K562 (cell line): ENCODE measurements around the gene PRMT7. TPM values are rescaled to one million over a fixed set of nuclear protein-coding genes. Genes with fewer than 3 reads are reported as not detected.

Experiments
- ATAC-seq: fragments of 200-7000 bp; cut with Tn5 transposase; 3 replicates; pipeline ENCODE4 v1.9.1; 2020; ENCODE audit warnings: moderate library complexity
- BruUV-seq: library from RNA; stranded (reverse); fragments of 400-500 nt; replicated peaks from 2 replicates; lab custom pipeline; 2021; lab: Mats Ljungman, UMichigan
- CTCF ChIA-PET: fragments of 300-600 bp; formaldehyde crosslinking; extraction: SDS; loops from one replicate; lab custom pipeline; 2021; ENCODE audit warnings: low intra/inter-chr PET ratio; lab: Yijun Ruan, JAX
- POLR2A ChIA-PET: fragments of 300-600, 350-650 bp; sonication (Branson Sonifier 250); formaldehyde crosslinking; extraction: SDS; loops from one replicate; lab custom pipeline; 2021; ENCODE audit warnings: antibody characterized with exemption, inconsistent platforms; lab: Yijun Ruan, JAX
- DNase-seq, 4 experiments: peaks; one replicate each; pipeline versions ENCODE4 v3.0.0 to v3.0.0-alpha.2; 2011 to 2018; ENCODE audit warnings: low spot score in 3 of 4, mixed read lengths in 3 of 4; ENCODE audit errors: extremely low read depth in 1 of 4
- FAIRE-seq: peaks from 2 replicates; lab custom pipeline; 2011; peaks lifted over from hg19 to GRCh38; lab: Jason Lieb, UNC
- H2AFZ ChIP-seq: 2 replicates; pipeline ENCODE4 v1.6.0; 2011; ENCODE audit warnings: low read depth, low read length, control low read depth, inconsistent platforms
- H3K27ac ChIP-seq: fragments of 200-600 bp; 3 replicates; pipeline ENCODE4 v1.8.0; 2011; ENCODE audit warnings: low read depth, mild to moderate bottlenecking, control low read depth, inconsistent platforms, low read length, moderate library complexity, mixed read lengths; ENCODE audit errors: extremely low read depth
- H3K27me3 ChIP-seq, 2 experiments: fragments of 300-600 bp in 1 of 2; 2 replicates in 1 of 2; 3 replicates in 1 of 2; pipeline versions ENCODE4 v1.6.0 to v1.8.0; 2011; ENCODE audit warnings: inconsistent platforms in 2 of 2, low read length in 2 of 2, mild to moderate bottlenecking in 1 of 2, mixed read lengths in 1 of 2, moderate library complexity in 1 of 2; ENCODE audit not compliant: control insufficient read depth in 2 of 2, insufficient read depth in 2 of 2
- H3K36me3 ChIP-seq: fragments of 300-600 bp; 3 replicates; pipeline ENCODE4 v1.8.0; 2011; ENCODE audit warnings: mild to moderate bottlenecking, low read length, inconsistent platforms; ENCODE audit not compliant: control insufficient read depth, insufficient read depth
- H3K4me1 ChIP-seq, 2 experiments: fragments of 200-600 bp in 1 of 2; replicated peaks in 1 of 2; 2 replicates in 1 of 2; 3 replicates in 1 of 2; pipeline versions ENCODE4 v1.5.1 to v1.8.0; 2011; ENCODE audit warnings: inconsistent platforms in 2 of 2, low read length in 2 of 2, mild to moderate bottlenecking in 1 of 2, mixed read lengths in 1 of 2, moderate library complexity in 1 of 2; ENCODE audit not compliant: control insufficient read depth in 2 of 2, insufficient read depth in 2 of 2
- H3K4me2 ChIP-seq: 2 replicates; pipeline ENCODE4 v1.6.1; 2011; ENCODE audit warnings: low read length, control low read depth, inconsistent platforms, mixed read lengths; ENCODE audit not compliant: insufficient read depth
- H3K4me3 ChIP-seq: fragments of 200-600 bp; sonication (generic), shearing (Covaris generic); 2 replicates; pipeline ENCODE4 v1.5.1; 2016; ENCODE audit warnings: control low read depth, inconsistent platforms
- H3K79me2 ChIP-seq: fragments of 200-600 bp; 3 replicates; pipeline ENCODE4 v1.8.0; 2011; ENCODE audit warnings: low read length, inconsistent platforms; ENCODE audit not compliant: control insufficient read depth, insufficient read depth
- H3K9ac ChIP-seq, 2 experiments: 2 replicates each; pipeline versions ENCODE4 v1.6.0 to v1.6.1; 2011; ENCODE audit warnings: low read depth in 2 of 2, low read length in 2 of 2, control low read depth in 1 of 2, inconsistent platforms in 1 of 2, mild to moderate bottlenecking in 1 of 2, mixed read lengths in 1 of 2; ENCODE audit not compliant: insufficient read depth in 1 of 2
- H3K9me1 ChIP-seq: one replicate; pipeline ENCODE4 v1.6.0; 2011; ENCODE audit warnings: inconsistent platforms, mild to moderate bottlenecking, low read length, moderate library complexity; ENCODE audit not compliant: control insufficient read depth, insufficient read depth
- H3K9me3 ChIP-seq: replicated peaks from 2 replicates; pipeline ENCODE4 v1.5.1; 2011; ENCODE audit warnings: low read depth, low read length, inconsistent platforms; ENCODE audit not compliant: control insufficient read depth, insufficient read depth
- H4K20me1 ChIP-seq: replicated peaks from 2 replicates; pipeline ENCODE4 v1.6.1; 2011; ENCODE audit warnings: low read length, inconsistent platforms, mixed read lengths; ENCODE audit not compliant: control insufficient read depth, insufficient read depth
- ETV5 ChIP-seq: sonication (generic); formaldehyde crosslinking; IDR thresholded peaks from 2 replicates; pipeline ENCODE4 v1.4.0; 2020; ENCODE audit warnings: low read depth, mild to moderate bottlenecking, missing genetic modification reagents
- IRF2 ChIP-seq: sonication (generic); formaldehyde crosslinking; IDR thresholded peaks from 2 replicates; pipeline ENCODE4 v1.8.1; 2022; ENCODE audit warnings: mild to moderate bottlenecking, missing genetic modification reagents
- PTBP1 ChIP-seq: fragments of 200-400 bp; formaldehyde crosslinking; IDR thresholded peaks from 2 replicates; pipeline ENCODE4 v1.6.1; 2017; ENCODE audit warnings: low read depth, low read length
- SRSF9 ChIP-seq: fragments of 200-400 bp; formaldehyde crosslinking; IDR thresholded peaks from 2 replicates; pipeline ENCODE4 v1.6.1; 2017; ENCODE audit warnings: low read depth, low read length, borderline replicate concordance
- ZBTB1 ChIP-seq: sonication (generic); formaldehyde crosslinking; IDR thresholded peaks from 2 replicates; pipeline ENCODE4 v1.8.1; 2023; ENCODE audit warnings: missing genetic modification reagents, low read depth, mild to moderate bottlenecking, borderline replicate concordance
- ZNF224 ChIP-seq: sonication (generic); formaldehyde crosslinking; IDR thresholded peaks from 2 replicates; pipeline ENCODE4 v1.8.0; 2022; ENCODE audit warnings: mild to moderate bottlenecking, missing genetic modification reagents
- ZNF41 ChIP-seq: fragments of 250-450 bp; sonication (Bioruptor Pico); conservative IDR thresholded peaks from 2 replicates; pipeline ENCODE4 v1.4.0; 2020; ENCODE audit warnings: mild to moderate bottlenecking
- ZNF785 ChIP-seq: fragments of 250-450 bp; sonication (Bioruptor Pico); IDR thresholded peaks from 2 replicates; pipeline ENCODE4 v1.4.0; 2020; ENCODE audit warnings: mild to moderate bottlenecking
- WGBS: fragments of 100-300 bp; shearing (Covaris generic); methylation state at CpG from one replicate; pipeline ENCODE4 v1.1.6; 2016; ENCODE audit warnings: low coverage, mixed read lengths; ENCODE audit not compliant: insufficient coverage; ENCODE audit errors: missing lambda C conversion rate; 5-methylcytosine and 5-hydroxymethylcytosine counted together
- in situ Hi-C: fragments of 300-500 bp; cut with MboI; formaldehyde crosslinking; loops from 4 replicates; pipeline ENCODE4 v1.15.0; 2018; ENCODE audit warnings: inconsistent platforms, mixed read lengths
- intact Hi-C: fragments of 100-400 bp; cut with micrococcal nuclease; formaldehyde crosslinking; loops from 2 replicates; pipeline ENCODE4 v1.14.2; 2022
- polyA plus RNA-seq, 8 experiments: library from polyadenylated mRNA; depleted of rRNA in 4 of 8; stranded (reverse) in 5 of 8; unstranded in 3 of 8; fragments of >200 nt; fragmentation: Nextera tagmentation in 2 of 8; fragmentation: Illumina TruSeq in 1 of 8; extraction: Ambion mirVana in 2 of 8; extraction: Trizol in 1 of 8; gene quantifications; 2 replicates each; pipeline versions ENCODE4 v1.2.1 to v1.2.3, GENCODE V29; 2011 to 2014; ENCODE audit warnings: inconsistent platforms in 1 of 8, missing spikeins in 1 of 8
- total RNA-seq, 7 experiments: library from RNA; depleted of rRNA in 6 of 7; stranded (reverse); fragments of >200 nt in 6 of 7; fragmentation: Illumina TruSeq in 2 of 7; extraction: Trizol in 2 of 7; gene quantifications; 2 replicates each; pipeline versions ENCODE4 v1.2.1 to v1.2.3, GENCODE V29; 2011 to 2021; ENCODE audit warnings: low replicate concordance in 1 of 7
- TF ChIP-seq, protein P1 (sequence below): fragments of 450-650 bp; IDR thresholded peaks from 2 replicates; pipeline ENCODE4 v1.7.0; 2016; ENCODE audit warnings: borderline replicate concordance

PRMT7 gene
- total and polyA plus RNA-seq, 9 of the 15 experiments (the other 6 are each of a cell fraction or from before 2014, with no cell fraction given), result 6.4 to 88.8 (median 73.1) TPM

DNA sequence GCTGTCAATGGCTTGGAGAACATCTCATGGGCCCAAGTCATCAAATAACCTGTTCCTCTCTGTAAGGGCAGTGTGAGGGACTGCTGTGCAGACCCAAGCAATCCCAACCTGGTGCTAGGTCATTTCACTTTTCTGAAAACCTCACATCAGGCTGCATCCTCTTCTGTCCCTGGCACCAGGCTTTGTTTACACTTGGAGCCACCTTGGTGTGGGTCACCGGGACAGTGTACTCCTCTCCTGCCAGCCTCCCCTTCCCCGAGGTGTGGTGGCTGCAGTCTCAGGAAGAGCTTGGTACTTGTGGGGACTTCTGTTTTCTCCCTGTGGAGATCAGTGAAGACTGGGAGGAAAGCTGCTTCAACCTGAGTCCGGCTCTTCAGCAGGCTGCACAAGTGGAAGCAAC, 12.5 kb upstream of the PRMT7 start:
- no TSS peak for BruUV-seq
- CTCF ChIA-PET, result no interaction called here
- no peaks in the 10 kb centered on the region for H3K27me3 ChIP-seq
- H3K27ac ChIP-seq, result no peak overlapping the region
- H3K4me1 ChIP-seq, result no peaks in the 10 kb centered on the region
- H3K4me3 ChIP-seq, result no peak overlapping the region
- in situ Hi-C loops (no loop called here), intact Hi-C loops (no loop called here)
- H3K9me1 ChIP-seq, result no peaks in the 10 kb centered on the region
- H3K79me2 ChIP-seq, result no peaks in the 10 kb centered on the region
- no peak overlapping the region for H3K4me2 ChIP-seq
- H3K9ac ChIP-seq, result no peak overlapping the region
- no peak for FAIRE-seq
- TF ChIP-seq IRF2 (no peak), PTBP1 (no peak), ZBTB1 (CRISPR knock-in tag) (no peak), ZNF41 (no peak), ZNF785 (CRISPR knock-in tag) (no peak), ETV5 (CRISPR knock-in tag) (no peak), SRSF9 (no peak), ZNF224 (CRISPR knock-in tag) (no peak)
- TF ChIP-seq, protein P1, sequence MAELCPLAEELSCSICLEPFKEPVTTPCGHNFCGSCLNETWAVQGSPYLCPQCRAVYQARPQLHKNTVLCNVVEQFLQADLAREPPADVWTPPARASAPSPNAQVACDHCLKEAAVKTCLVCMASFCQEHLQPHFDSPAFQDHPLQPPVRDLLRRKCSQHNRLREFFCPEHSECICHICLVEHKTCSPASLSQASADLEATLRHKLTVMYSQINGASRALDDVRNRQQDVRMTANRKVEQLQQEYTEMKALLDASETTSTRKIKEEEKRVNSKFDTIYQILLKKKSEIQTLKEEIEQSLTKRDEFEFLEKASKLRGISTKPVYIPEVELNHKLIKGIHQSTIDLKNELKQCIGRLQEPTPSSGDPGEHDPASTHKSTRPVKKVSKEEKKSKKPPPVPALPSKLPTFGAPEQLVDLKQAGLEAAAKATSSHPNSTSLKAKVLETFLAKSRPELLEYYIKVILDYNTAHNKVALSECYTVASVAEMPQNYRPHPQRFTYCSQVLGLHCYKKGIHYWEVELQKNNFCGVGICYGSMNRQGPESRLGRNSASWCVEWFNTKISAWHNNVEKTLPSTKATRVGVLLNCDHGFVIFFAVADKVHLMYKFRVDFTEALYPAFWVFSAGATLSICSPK, result no peak
- H2AFZ ChIP-seq, result no peak overlapping the region
- H3K36me3 ChIP-seq, result peaks cover 97% of the 10 kb centered on the region
- no peaks in the 10 kb centered on the region for H3K9me3 ChIP-seq
- 97% methylated on average over 3 of the region's 3 CpGs for WGBS
- no peaks in the 10 kb centered on the region for H4K20me1 ChIP-seq
- POLR2A ChIA-PET, result interaction anchor here (0.6 to 3.9 kb wide), 4 partner anchors 9 to 13 kb away, joined by 3 to 27 read pairs (median 10); partner anchors contain the start of genes PRMT7 and SLC7A6OS
- no peak for ATAC-seq
- DNase-seq, result no peak
